Measurements from ENCODE around the gene BIRC5.

GRCh38 chr17:78237401-78238012 lies 23.5 kb downstream of the BIRC5 start:
- TF ChIP-seq CTCF (IDR thresholded peaks at IDR 0.05) (no peak), EP300 (IDR thresholded peaks at IDR 0.05; ENCODE audit: low read depth) (no peak)
